AG08396 (cell line): ENCODE results near the gene TMCC1.
"Not testable (repeated sequence)": the region's sequence is repeated elsewhere in the genome, so short reads cannot be mapped to it uniquely, and the experiment has no call there.

ENCODE experiments used
- DNase-seq: peaks from one replicate; pipeline ENCODE4 v3.0.0; 2012; ENCODE audit warnings: low spot score, mixed read lengths

The TMCC1 gene

GRCh38 chr3:129727707-129728106 lies 165.8 kb downstream of the TMCC1 start:
- peak; percentile 42 for DNase-seq

DNA sequence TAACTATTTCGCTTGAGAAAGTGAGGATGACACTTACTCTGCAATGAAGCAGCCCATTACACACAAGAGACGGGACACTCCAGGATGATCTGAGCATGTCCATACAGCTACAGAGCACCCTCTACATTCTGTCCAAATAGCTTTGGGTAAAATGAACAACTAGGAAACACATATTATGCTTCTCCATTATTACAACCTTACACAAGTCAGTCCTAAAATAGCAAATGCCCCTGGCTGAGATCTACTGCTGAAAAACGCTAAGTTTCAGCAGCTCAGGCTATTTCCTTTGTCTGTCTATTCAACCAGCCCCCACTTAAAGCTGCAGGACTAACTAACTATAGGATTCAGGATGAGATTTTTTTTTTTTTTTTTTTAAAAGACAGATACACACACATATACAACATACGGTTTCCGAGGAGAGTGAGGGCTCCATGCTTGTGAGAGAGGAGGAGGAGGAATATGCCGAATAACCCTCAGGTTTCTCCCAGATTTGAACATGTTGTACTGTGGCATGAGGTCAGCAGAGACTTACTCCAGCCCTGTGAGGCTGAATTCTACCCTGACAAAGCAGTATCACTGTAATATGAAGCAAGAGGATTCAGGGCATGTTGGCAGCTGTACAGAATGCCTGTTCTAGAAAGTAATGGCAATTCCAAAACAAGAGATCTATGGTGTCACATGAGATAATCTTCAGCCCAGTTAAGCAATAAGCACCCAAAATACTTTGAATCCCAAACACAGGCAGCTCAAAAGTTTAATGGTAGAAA lies 169.8 kb downstream of the TMCC1 start:
- DNase-seq: peak; percentile 66

DNA sequence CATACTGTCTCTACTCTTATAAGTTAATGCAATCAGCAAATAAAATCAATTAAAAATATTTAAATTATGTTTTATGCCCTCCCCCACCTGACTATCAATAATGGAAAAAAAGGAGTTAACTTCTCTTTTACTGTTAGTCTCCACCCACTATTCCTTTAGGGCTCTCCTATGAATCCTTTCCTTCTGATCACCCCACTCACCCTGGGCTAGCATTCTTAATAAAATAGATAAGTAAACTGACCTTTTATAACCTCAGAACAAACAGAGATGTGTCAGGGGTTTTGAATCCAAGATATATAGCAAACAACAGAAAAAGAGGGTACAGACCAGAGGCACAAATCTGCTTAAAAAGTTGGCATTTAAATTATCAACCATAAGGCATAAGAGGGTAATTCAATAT lies 171.0 kb downstream of the TMCC1 start:
- no peak for DNase-seq

GRCh38 chr3:129718201-129718600 lies 175.3 kb downstream of the TMCC1 start:
- DNase-seq: no peak

DNA sequence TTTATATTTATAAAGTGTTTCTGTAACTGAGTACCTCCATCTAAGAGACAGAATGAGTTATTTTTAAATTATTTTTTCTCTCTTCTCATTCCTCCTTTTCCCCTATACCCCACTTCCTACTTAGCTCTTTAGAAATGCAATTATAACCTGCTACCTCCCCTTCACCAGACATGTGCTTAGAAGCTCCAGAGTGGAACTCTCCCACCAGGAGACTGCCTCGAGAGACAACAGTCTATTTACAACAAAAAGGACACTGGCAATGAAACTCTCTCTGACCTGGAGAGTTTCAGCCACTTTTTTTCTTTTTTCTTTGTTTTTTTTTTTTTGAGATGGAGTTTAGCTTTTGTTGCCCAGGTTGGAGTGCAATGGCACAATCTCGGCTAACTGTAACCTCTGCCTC lies 177.7 kb downstream of the TMCC1 start:
- DNase-seq: no peak

DNA sequence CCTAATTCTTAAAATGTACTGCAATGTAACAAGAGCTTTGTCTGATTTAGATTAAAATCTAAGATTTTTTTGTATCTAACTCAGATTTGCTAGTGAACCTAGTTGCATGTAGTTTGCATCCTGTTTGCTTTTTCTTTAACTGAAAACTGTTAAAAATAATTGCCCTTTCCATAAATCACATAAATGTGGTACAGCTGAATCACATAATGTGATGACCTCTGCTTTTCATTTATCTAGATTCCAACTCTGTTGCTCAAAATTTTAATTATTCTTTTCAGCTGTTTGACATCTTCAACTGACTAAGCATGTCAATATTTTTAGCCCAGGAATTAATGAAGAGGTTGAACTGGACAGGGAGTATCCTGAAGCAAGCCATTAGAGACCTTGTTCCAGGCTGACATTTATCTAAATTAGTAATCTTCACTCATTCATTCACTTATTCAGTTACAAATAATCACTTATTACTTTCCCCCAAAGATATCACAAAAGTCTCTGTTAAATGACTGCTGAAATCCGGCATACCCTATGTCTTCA lies 185.1 kb downstream of the TMCC1 start:
- DNase-seq: no peak

DNA sequence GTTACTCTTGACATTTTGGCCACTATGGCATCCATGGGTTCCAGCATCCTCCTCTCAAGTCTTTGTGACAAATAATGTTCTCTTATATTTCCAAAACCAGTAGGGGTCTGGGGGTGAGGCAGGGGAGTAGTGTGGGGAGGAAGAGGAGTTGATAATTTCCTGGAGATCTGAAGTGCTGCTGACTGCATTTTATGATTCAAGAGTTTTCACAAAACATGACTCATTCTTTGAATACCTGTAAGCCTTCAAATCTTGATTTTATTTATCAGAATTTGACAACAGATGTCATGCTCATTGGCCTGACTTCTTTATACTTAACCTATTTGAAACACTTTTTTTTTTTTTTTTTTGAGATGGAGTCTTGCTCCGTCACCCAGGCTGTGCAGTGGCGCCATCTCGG lies 188.2 kb downstream of the TMCC1 start:
- no peak for DNase-seq

- no peak for DNase-seq
Measured at GRCh38 chr3:129703913-129704312, 189.6 kb downstream of the TMCC1 start.

GRCh38 chr3:129702934-129703712 lies 190.4 kb downstream of the TMCC1 start:
- DNase-seq: no peak

DNA sequence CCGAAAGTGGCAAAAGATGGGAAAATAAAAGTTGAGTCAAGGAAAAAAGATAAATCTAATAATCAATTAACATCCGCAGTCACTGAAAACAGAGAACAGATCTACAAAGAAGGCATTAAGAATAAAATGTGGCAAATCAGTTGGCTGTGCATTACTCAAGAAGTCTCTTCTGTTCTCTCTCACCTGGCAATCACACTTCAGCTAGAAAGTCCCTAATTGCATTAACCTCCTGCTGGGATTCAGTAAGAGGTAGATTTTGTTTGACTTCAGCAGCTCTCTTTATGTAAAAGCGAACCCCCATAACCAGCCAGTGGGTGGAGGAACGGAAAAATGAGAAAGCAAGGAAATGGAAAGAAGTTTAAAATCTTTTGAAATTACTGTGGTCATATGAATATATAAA lies 192.3 kb downstream of the TMCC1 start:
- DNase-seq: no peak

GRCh38 chr3:129699612-129700011 lies 193.9 kb downstream of the TMCC1 start:
- DNase-seq: no peak

- DNase-seq: no peak
Measured at GRCh38 chr3:129699199-129699598, 194.3 kb downstream of the TMCC1 start.

- DNase-seq: no peak
Measured at GRCh38 chr3:129697229-129697969, 196.1 kb downstream of the TMCC1 start.

DNA sequence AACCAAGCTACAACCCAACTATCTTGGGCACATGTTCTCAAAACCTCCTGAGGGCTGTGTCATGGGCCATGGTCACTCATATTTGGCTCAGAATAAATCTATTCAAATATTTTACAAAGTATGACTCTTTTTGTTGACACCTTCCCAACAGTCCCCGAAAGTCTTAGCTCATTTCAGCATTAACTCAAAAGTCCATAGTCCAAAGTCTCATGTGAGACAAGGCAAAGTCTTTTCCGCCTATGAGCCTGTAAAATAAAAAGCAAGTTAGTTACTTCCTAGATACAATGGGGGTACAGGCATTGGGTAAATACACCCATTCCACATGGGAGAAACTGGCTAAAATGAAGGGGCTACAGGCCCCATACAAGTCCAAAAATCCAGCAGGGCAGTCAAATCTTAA lies 197.1 kb downstream of the TMCC1 start:
- DNase-seq: not testable (repeated sequence)

DNA sequence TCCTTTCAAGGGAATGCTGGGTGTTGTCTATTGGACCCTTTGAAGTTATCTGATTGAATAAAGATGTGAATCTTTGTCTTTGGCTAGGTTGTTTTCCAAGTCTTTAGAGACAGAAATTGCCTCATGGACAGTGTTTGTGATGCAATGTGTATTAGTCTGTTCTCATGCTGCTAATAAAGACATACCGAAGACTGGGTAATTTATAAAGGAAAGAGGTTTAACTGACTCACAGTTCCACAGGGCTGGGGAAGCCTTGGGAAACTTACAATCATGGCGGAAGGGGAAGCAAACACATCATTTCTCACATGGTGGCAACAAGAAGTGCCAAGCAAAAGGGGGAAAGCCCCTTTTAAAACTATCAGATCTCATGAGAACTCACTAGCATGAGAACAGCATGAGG lies 198.3 kb downstream of the TMCC1 start:
- DNase-seq: no peak

GRCh38 chr3:129694228-129694627 lies 199.3 kb downstream of the TMCC1 start:
- DNase-seq: no peak

DNA sequence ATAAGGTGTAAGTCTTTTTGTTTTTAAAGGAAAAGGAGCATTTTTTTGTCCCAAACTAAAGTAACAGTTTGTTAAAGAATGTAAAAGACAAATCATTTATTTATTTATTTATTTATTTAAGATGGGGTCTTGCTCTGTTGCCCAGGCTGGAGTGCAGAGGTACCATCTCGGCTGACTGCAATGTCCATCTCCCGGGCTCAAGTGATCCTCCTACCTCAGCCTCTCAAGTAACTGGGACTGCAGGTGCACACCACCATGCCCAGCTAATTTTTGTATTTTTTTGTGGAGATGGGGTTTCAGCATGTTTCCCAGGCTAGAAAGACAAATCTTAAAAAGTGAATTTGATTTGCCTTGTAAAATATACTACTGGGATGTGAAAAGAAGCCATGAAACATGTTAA lies 200.8 kb downstream of the TMCC1 start:
- DNase-seq: no peak

DNA sequence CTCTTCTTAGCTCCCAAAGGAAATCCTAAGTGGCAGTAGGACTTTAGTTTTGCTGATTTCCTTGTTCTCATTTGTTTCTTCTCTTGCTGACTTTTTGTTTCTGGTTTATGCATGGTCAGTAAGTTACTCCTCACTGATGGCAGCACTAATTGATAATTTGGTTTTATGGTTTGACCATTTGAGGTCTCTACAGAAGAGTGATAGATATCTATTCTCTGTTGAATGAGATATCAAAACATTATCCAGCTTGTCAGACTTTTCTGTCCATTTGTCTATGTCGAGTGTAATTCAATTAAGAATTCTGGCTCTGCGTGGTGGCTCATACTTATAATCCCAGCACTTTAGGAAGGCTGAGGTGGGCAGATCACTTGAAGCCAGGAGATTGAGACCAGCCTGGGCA lies 202.5 kb downstream of the TMCC1 start:
- DNase-seq: no peak

DNA sequence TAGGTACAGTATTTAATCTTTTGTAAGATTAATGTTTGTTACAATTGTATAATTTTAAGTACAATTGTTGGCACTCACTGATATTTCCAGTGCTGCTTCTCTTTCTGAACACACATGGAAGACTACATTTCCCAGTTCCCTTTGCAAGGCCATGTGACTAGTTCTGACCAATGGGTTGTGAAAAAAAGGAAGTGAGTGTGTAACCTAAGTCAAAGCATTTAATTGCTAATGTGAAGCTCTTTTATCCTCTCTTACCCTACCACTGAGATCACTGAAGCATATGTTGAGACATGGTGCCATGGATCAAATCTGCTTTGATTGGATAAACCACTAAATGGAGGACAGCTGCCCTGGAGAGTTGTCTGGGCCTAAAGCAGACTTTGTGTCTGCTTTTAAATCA lies 203.1 kb downstream of the TMCC1 start:
- DNase-seq: peak; percentile 42

- no peak for DNase-seq
Measured at GRCh38 chr3:129689036-129689435, 204.5 kb downstream of the TMCC1 start.

DNA sequence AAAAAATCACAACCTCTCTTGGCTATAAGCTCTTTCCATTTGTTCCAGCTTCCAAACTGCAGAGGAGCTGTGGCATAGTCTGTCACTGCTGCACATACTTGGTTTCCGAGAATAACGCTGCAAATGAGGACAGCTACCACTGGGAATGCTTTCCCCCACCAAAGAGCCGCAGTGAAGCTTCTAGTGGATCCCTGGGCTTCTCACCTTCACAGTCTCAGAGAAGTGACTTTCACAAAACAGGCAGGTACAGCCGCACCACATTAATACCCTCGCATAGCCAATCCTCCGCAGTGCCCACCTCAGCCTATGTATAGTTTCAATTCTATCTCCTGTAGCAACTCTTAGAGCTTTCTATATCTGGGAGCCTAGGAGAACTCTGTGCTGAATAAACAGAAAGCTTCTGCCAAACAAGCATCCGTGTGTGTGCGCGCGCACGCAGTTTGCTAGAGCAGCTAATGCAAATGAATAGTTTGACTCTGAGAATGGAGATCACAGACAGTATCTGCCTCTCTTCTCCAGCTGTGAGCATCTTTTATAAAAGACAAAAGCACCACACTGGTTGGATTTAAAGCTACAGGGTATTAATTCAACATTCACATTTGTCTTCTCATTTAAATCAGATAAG lies 205.1 kb downstream of the TMCC1 start:
- DNase-seq: peak; percentile 51

DNA sequence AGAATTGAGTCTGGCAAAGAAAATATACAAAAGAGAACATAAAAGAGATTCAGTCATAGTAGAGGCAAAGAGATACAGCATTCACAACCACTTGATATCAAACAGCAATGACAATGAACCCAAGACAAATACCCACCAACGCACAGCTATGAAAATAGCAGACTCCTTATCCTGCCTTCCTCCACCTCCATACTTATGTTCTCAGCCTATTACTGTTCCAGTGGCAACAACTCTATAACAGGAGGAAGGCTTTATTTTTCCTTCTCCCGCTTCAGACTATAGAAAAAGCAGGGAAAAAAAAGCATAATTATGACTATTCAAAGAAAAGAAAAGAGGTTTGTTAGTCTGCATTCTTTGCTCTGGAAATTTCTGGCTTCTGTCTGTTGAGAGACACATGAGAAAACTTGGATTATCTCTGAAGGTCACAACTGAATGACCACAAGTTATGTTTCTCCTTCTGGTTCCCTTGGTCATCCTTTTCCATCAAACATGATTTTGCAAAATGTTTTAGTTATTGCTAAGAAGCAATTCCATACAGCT lies 205.9 kb downstream of the TMCC1 start:
- no peak for DNase-seq
